Endodermal cell (in vitro differentiated cells): ENCODE data around the gene KREMEN1. TPM values are rescaled to one million over a fixed set of nuclear protein-coding genes. Genes with fewer than 3 reads are reported as not detected.
A peak's percentile ranks its signal among the peaks of the same experiment; 100 is the strongest.

Source experiments
- DNase-seq: peaks from one replicate; pipeline ENCODE4 v3.0.0-alpha.2; 2017
- H3K27ac ChIP-seq: 2 replicates; pipeline ENCODE4 v1.5.1; 2013; ENCODE audit warnings: mild to moderate bottlenecking, low read depth, low read length, moderate library complexity
- H3K27me3 ChIP-seq: 2 replicates; pipeline ENCODE4 v1.6.1; 2013; ENCODE audit warnings: mild to moderate bottlenecking, low read length, moderate library complexity; ENCODE audit not compliant: insufficient read depth, control insufficient read depth, poor library complexity, severe bottlenecking
- H3K36me3 ChIP-seq: 2 replicates; pipeline ENCODE4 v1.7.0; 2013; ENCODE audit warnings: mild to moderate bottlenecking, low read length, moderate library complexity; ENCODE audit not compliant: control insufficient read depth, insufficient read depth
- H3K4me1 ChIP-seq: one replicate; pipeline ENCODE4 v1.7.0; 2013; ENCODE audit warnings: low read length; ENCODE audit not compliant: control insufficient read depth, insufficient read depth
- H3K4me3 ChIP-seq: 2 replicates; pipeline ENCODE4 v1.5.1; 2013; ENCODE audit warnings: mild to moderate bottlenecking, low read length, moderate library complexity
- H3K9ac ChIP-seq: 2 replicates; pipeline ENCODE4 v1.6.1; 2013; ENCODE audit warnings: mild to moderate bottlenecking, low read length, moderate library complexity; ENCODE audit not compliant: poor library complexity, severe bottlenecking; ENCODE audit errors: extremely low read depth
- H3K9me3 ChIP-seq: 2 replicates; pipeline ENCODE4 v1.6.1; 2013; ENCODE audit warnings: mild to moderate bottlenecking, low read length, moderate library complexity; ENCODE audit not compliant: control insufficient read depth
- H3K27ac Mint-ChIP-seq: 2 replicates; pipeline ENCODE4 v1.8.0; 2020; ENCODE audit warnings: mixed read lengths
- H3K27me3 Mint-ChIP-seq: 2 replicates; pipeline ENCODE4 v1.8.0; 2021; ENCODE audit warnings: mild to moderate bottlenecking, mixed read lengths; ENCODE audit not compliant: insufficient read depth
- H3K36me3 Mint-ChIP-seq: 2 replicates; pipeline ENCODE4 v1.8.0; 2020; ENCODE audit warnings: low read depth, mixed read lengths
- H3K4me1 Mint-ChIP-seq: 2 replicates; pipeline ENCODE4 v1.8.0; 2020; ENCODE audit warnings: mixed read lengths
- H3K4me3 Mint-ChIP-seq: 2 replicates; pipeline ENCODE4 v1.8.0; 2020; ENCODE audit warnings: mild to moderate bottlenecking, moderate library complexity, mixed read lengths
- H3K9me3 Mint-ChIP-seq: 2 replicates; pipeline ENCODE4 v1.8.0; 2020; ENCODE audit warnings: mild to moderate bottlenecking, mixed read lengths
- WGBS, 2 experiments: methylation state at CpG; one replicate each; pipeline versions ENCODE4 v1.1.5 to v1.1.7; 2013; ENCODE audit warnings: missing lambda C conversion rate in 2 of 2, mixed read lengths in 1 of 2; ENCODE audit not compliant: insufficient coverage in 1 of 2, insufficient read length in 1 of 2; 5-methylcytosine and 5-hydroxymethylcytosine counted together
- total RNA-seq, 2 donors: library from RNA; stranded (reverse); fragmentation: NEBNext Ultra II Directional in 1 of 2; extraction: Animal tissue kit (Norgen Biotek cat#: 25700) in 1 of 2; gene quantifications; 2 replicates in 1 of 2; 3 replicates in 1 of 2; pipeline ENCODE4 v1.2.1, GENCODE V29; 2021
- TF ChIP-seq, protein P1 (sequence below): fragments of 200-600 bp; sonication (generic); conservative IDR thresholded peaks from 2 replicates; pipeline ENCODE4 v1.5.0; 2021; ENCODE audit warnings: antibody characterized with exemption, mild to moderate bottlenecking

The KREMEN1 gene
- total RNA-seq, 2 donors from 2014 or later = 6.2 to 7.5 TPM

DNA sequence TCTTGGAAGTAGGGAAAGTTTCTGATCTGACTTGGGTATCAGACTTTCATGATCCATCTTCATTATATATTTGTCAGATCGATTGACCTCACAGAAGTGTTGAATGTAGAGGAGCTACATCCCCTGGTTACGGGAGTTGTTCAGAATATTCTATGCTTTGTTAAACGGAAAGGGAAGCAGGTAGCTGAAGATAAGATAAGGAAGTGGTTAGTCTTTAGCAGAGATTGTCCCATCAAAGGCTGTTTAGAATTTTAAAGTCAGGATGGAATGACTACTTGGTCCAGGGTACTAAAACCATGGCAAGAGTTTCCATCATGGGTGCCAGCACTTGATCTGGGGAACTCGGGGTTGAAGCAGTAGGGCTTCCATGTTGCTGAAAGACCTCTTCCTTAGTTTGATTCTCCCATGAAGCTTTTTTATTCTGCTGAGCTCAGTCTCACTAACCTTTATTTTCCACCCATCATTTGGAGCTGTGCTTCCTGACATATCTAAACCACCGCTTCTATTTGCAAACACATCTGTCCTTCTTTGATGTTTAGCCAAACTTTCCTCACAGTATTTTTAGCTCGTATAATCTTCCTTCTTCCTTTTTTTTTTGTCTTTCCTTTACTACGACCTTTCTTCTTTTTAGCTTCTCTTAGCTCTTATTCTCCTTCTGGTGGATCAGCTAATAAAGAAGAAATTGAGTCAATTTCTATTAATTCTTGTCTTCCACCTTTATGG lies 7.2 kb upstream of the KREMEN1 start:
- peaks cover 4% of the 10 kb centered on the region for H3K4me1 ChIP-seq
- 80 to 85% methylated on average over 5 to 7 of the region's 7 CpGs for WGBS, 2 experiments
- H3K27ac Mint-ChIP-seq = no peak overlapping the region
- H3K4me3 Mint-ChIP-seq = no peak overlapping the region
- TF ChIP-seq, protein P1, sequence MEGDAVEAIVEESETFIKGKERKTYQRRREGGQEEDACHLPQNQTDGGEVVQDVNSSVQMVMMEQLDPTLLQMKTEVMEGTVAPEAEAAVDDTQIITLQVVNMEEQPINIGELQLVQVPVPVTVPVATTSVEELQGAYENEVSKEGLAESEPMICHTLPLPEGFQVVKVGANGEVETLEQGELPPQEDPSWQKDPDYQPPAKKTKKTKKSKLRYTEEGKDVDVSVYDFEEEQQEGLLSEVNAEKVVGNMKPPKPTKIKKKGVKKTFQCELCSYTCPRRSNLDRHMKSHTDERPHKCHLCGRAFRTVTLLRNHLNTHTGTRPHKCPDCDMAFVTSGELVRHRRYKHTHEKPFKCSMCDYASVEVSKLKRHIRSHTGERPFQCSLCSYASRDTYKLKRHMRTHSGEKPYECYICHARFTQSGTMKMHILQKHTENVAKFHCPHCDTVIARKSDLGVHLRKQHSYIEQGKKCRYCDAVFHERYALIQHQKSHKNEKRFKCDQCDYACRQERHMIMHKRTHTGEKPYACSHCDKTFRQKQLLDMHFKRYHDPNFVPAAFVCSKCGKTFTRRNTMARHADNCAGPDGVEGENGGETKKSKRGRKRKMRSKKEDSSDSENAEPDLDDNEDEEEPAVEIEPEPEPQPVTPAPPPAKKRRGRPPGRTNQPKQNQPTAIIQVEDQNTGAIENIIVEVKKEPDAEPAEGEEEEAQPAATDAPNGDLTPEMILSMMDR = no peak
- peaks cover 17% of the 10 kb centered on the region for H3K27me3 Mint-ChIP-seq
- H3K4me3 ChIP-seq = no peak overlapping the region
- no peak overlapping the region for H3K9ac ChIP-seq
- no peaks in the 10 kb centered on the region for H3K9me3 Mint-ChIP-seq
- H3K27me3 ChIP-seq = peaks cover 14% of the 10 kb centered on the region
- H3K36me3 ChIP-seq = no peaks in the 10 kb centered on the region
- no peaks in the 10 kb centered on the region for H3K9me3 ChIP-seq
- H3K36me3 Mint-ChIP-seq = no peaks in the 10 kb centered on the region
- no peak for DNase-seq
- H3K4me1 Mint-ChIP-seq = peaks cover 16% of the 10 kb centered on the region
- no peak overlapping the region for H3K27ac ChIP-seq

DNA sequence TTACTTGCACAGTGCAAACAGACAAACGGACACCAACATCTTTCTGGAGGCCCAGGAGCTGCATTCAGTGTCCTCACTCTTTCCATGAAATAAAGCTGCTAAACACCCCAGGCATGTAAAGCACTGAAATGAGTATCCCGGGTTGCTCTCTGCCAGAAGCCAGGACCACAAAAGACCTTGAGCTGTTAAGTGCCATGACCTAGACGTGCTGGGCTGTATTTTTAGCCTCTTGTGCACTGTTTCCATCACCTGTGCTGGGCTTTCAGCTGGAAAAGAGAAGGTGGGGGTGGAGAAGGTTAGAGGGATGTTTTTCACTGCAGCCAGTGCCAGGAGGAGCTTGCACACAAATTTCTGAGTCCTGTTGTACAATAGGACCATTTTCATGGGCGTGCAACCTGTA lies 3.4 kb upstream of the KREMEN1 start:
- H3K36me3 Mint-ChIP-seq = no peaks in the 10 kb centered on the region
- Histone ChIP-seq H3K36me3 (no peaks in the 10 kb centered on the region), H3K4me1 (no peaks in the 10 kb centered on the region), H3K9me3 (no peaks in the 10 kb centered on the region), H3K27me3 (peaks cover 46% of the 10 kb centered on the region), H3K4me3 (no peak overlapping the region), H3K27ac (no peak overlapping the region), H3K9ac (no peak overlapping the region)
- TF ChIP-seq, protein P1 = no peak
- peaks cover 46% of the 10 kb centered on the region for H3K27me3 Mint-ChIP-seq
- no peak for DNase-seq
- no peak overlapping the region for H3K4me3 Mint-ChIP-seq
- H3K4me1 Mint-ChIP-seq = peaks cover 19% of the 10 kb centered on the region
- no peaks in the 10 kb centered on the region for H3K9me3 Mint-ChIP-seq
- no peak overlapping the region for H3K27ac Mint-ChIP-seq
- WGBS, 2 experiments = 86 to 88% methylated on average over 4 of the region's 4 CpGs

DNA sequence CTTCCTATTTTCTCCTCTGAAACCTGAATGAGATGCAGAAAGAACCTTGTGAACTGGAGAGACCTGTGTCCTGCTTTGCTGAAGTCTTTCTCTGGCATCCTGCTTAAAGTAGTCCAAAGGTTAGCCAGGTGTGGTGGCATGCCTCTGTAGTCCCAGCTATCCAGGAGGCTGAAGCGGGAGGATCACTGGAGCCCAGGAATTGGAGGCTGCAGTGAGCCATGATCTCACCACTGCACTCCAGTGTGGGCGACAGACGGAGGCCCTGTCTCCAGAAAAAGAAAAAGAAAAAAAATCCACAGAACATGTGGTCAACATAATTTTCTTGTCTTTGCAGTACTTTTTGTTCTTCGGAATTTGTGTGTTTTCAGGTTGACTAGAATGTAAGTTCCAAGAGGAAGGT lies 2.3 kb upstream of the KREMEN1 start:
- TF ChIP-seq, protein P1 = no peak
- Mint-ChIP-seq H3K9me3 (no peaks in the 10 kb centered on the region), H3K27ac (no peak overlapping the region), H3K4me1 (peaks cover 20% of the 10 kb centered on the region), H3K36me3 (no peaks in the 10 kb centered on the region), H3K27me3 (peaks cover 51% of the 10 kb centered on the region), H3K4me3 (peak overlapping the region; percentile 46)
- Histone ChIP-seq H3K36me3 (no peaks in the 10 kb centered on the region), H3K4me1 (no peaks in the 10 kb centered on the region), H3K4me3 (no peak overlapping the region), H3K9me3 (no peaks in the 10 kb centered on the region), H3K27ac (no peak overlapping the region), H3K27me3 (peaks cover 56% of the 10 kb centered on the region), H3K9ac (no peak overlapping the region)
- WGBS, 2 experiments = 95 to 98% methylated on average over 3 to 4 of the region's 4 CpGs
- DNase-seq = no peak
